HEK293 (cell line): Measurements from ENCODE around the gene KRT15.

Source experiments
- CTCF ChIP-seq: fragments of 450-650 bp; formaldehyde crosslinking; IDR thresholded peaks from 2 replicates; pipeline ENCODE4 v1.5.1; 2016; ENCODE audit warnings: missing biosample characterization, missing genetic modification characterization
- ELK4 ChIP-seq: IDR thresholded peaks from 2 replicates; pipeline ENCODE4 v1.6.1; 2011; ENCODE audit warnings: mild to moderate bottlenecking, low read depth, low read length, borderline replicate concordance
- PRDM6 ChIP-seq: fragments of 450-650 bp; formaldehyde crosslinking; IDR thresholded peaks from 2 replicates; pipeline ENCODE4 v1.5.1; 2017; ENCODE audit warnings: missing biosample characterization, missing genetic modification characterization
- ZBTB7A ChIP-seq: fragments of 450-650 bp; formaldehyde crosslinking; IDR thresholded peaks from 2 replicates; pipeline ENCODE4 v1.5.1; 2016; ENCODE audit warnings: low read depth, missing biosample characterization, missing genetic modification characterization
- ZNF324 ChIP-seq: fragments of 450-650 bp; formaldehyde crosslinking; IDR thresholded peaks from 2 replicates; pipeline ENCODE4 v1.5.1; 2016; ENCODE audit warnings: missing biosample characterization, missing genetic modification characterization
- ZNF473 ChIP-seq: fragments of 450-650 bp; formaldehyde crosslinking; IDR thresholded peaks from 2 replicates; pipeline ENCODE4 v1.5.1; 2017; ENCODE audit warnings: missing biosample characterization, missing genetic modification characterization
- ZNF501 ChIP-seq: fragments of 450-650 bp; formaldehyde crosslinking; IDR thresholded peaks from 2 replicates; pipeline ENCODE4 v1.5.1; 2016; ENCODE audit warnings: missing biosample characterization, missing genetic modification characterization

GRCh38 chr17:41527063-41528023 lies 8.7 kb upstream of the KRT15 start:
- no peak for TF ChIP-seq ZNF324 (tag by site-specific recombination)
- no peak for TF ChIP-seq CTCF (tag by site-specific recombination)
- no peak; the same call in 1 of the 2 replicates for TF ChIP-seq ZBTB7A (tag by site-specific recombination)
- TF ChIP-seq PRDM6 (tag by site-specific recombination) = no peak
- no peak for TF ChIP-seq ZNF473
- no peak for TF ChIP-seq ELK4
- TF ChIP-seq ZNF501 = no peak; the same call in 1 of the 2 replicates
